ENCODE results near the gene LINC00237. TPM values are rescaled to one million over a fixed set of nuclear protein-coding genes. Genes with fewer than 3 reads are reported as not detected.

The LINC00237 gene
- total RNA-seq, 2 donors from 2014 or later: not detected

GRCh38 chr20:21092806-21093205 lies 13.4 kb downstream of the LINC00237 start:
- ATAC-seq (replicated peaks): no peak
- H3K36me3 Mint-ChIP-seq (ENCODE audit: low read depth): no peaks in the 10 kb centered on the region
- no peaks in the 10 kb centered on the region for H3K4me1 Mint-ChIP-seq
- no peaks in the 10 kb centered on the region for H3K9me3 Mint-ChIP-seq
- no peak overlapping the region for H3K4me3 Mint-ChIP-seq
- no peak overlapping the region for H3K27ac Mint-ChIP-seq
- peaks cover 80% of the 10 kb centered on the region for H3K27me3 Mint-ChIP-seq

- Mint-ChIP-seq H3K9me3 (no peaks in the 10 kb centered on the region), H3K27me3 (peaks cover 73% of the 10 kb centered on the region), H3K27ac (no peak overlapping the region), H3K36me3 (ENCODE audit: low read depth) (no peaks in the 10 kb centered on the region), H3K4me3 (no peak overlapping the region), H3K4me1 (no peaks in the 10 kb centered on the region)
- no peak for ATAC-seq (replicated peaks)
Observed at GRCh38 chr20:21090721-21091120, 15.4 kb downstream of the LINC00237 start.

- Mint-ChIP-seq H3K9me3 (no peaks in the 10 kb centered on the region), H3K4me3 (no peak overlapping the region), H3K36me3 (ENCODE audit: low read depth) (no peaks in the 10 kb centered on the region), H3K27me3 (peaks cover 74% of the 10 kb centered on the region), H3K4me1 (no peaks in the 10 kb centered on the region), H3K27ac (no peak overlapping the region)
- no peak for ATAC-seq (replicated peaks)
Observed at GRCh38 chr20:21090111-21090618, 16.0 kb downstream of the LINC00237 start.

- H3K36me3 Mint-ChIP-seq (ENCODE audit: low read depth): no peaks in the 10 kb centered on the region
- H3K4me1 Mint-ChIP-seq: no peaks in the 10 kb centered on the region
- no peaks in the 10 kb centered on the region for H3K9me3 Mint-ChIP-seq
- ATAC-seq (replicated peaks): no peak
- H3K4me3 Mint-ChIP-seq: no peak overlapping the region
- no peak overlapping the region for H3K27ac Mint-ChIP-seq
- peaks cover 76% of the 10 kb centered on the region for H3K27me3 Mint-ChIP-seq
Observed at GRCh38 chr20:21089391-21089790, 16.8 kb downstream of the LINC00237 start.

GRCh38 chr20:21087862-21088540 lies 18.2 kb downstream of the LINC00237 start:
- H3K9me3 Mint-ChIP-seq: no peaks in the 10 kb centered on the region
- no peak overlapping the region for H3K27ac Mint-ChIP-seq
- H3K36me3 Mint-ChIP-seq (ENCODE audit: low read depth): no peaks in the 10 kb centered on the region
- H3K27me3 Mint-ChIP-seq: peaks cover 70% of the 10 kb centered on the region
- H3K4me3 Mint-ChIP-seq: no peak overlapping the region
- no peak for ATAC-seq (replicated peaks)
- H3K4me1 Mint-ChIP-seq: no peaks in the 10 kb centered on the region

- no peaks in the 10 kb centered on the region for H3K36me3 Mint-ChIP-seq (ENCODE audit: low read depth)
- no peak overlapping the region for H3K27ac Mint-ChIP-seq
- H3K27me3 Mint-ChIP-seq: peaks cover 49% of the 10 kb centered on the region
- no peaks in the 10 kb centered on the region for H3K9me3 Mint-ChIP-seq
- H3K4me3 Mint-ChIP-seq: no peak overlapping the region
- no peaks in the 10 kb centered on the region for H3K4me1 Mint-ChIP-seq
- ATAC-seq (replicated peaks): no peak
Observed at GRCh38 chr20:21083825-21084325, 22.3 kb downstream of the LINC00237 start.

GRCh38 chr20:21082584-21082983 lies 23.6 kb downstream of the LINC00237 start:
- Mint-ChIP-seq H3K36me3 (ENCODE audit: low read depth) (no peaks in the 10 kb centered on the region), H3K27ac (no peak overlapping the region), H3K27me3 (peaks cover 47% of the 10 kb centered on the region), H3K4me1 (no peaks in the 10 kb centered on the region), H3K4me3 (no peak overlapping the region), H3K9me3 (no peaks in the 10 kb centered on the region)
- ATAC-seq (replicated peaks): no peak

GRCh38 chr20:21077809-21078345 lies 28.3 kb downstream of the LINC00237 start:
- Mint-ChIP-seq H3K9me3 (no peaks in the 10 kb centered on the region), H3K27me3 (peaks cover 33% of the 10 kb centered on the region)
- no peak for ATAC-seq (replicated peaks)

GRCh38 chr20:21076073-21076472 lies 30.1 kb downstream of the LINC00237 start:
- H3K27me3 Mint-ChIP-seq: peaks cover 25% of the 10 kb centered on the region

More at GRCh38 chr20:21077809-21078345, 28.3 kb downstream of the LINC00237 start:
- H3K27ac Mint-ChIP-seq: no peak overlapping the region
- H3K4me1 Mint-ChIP-seq: no peaks in the 10 kb centered on the region
- no peak overlapping the region for H3K4me3 Mint-ChIP-seq
- H3K36me3 Mint-ChIP-seq (ENCODE audit: low read depth): no peaks in the 10 kb centered on the region

GRCh38 chr20:21075471-21075870 lies 30.7 kb downstream of the LINC00237 start:
- H3K9me3 Mint-ChIP-seq: no peaks in the 10 kb centered on the region
- H3K4me1 Mint-ChIP-seq: no peaks in the 10 kb centered on the region
- H3K4me3 Mint-ChIP-seq: no peak overlapping the region
- H3K27ac Mint-ChIP-seq: no peak overlapping the region
- H3K36me3 Mint-ChIP-seq (ENCODE audit: low read depth): no peaks in the 10 kb centered on the region
- ATAC-seq (replicated peaks): no peak
- H3K27me3 Mint-ChIP-seq: peaks cover 24% of the 10 kb centered on the region

More at GRCh38 chr20:21076073-21076472, 30.1 kb downstream of the LINC00237 start:
- H3K36me3 Mint-ChIP-seq (ENCODE audit: low read depth): no peaks in the 10 kb centered on the region
- H3K9me3 Mint-ChIP-seq: no peaks in the 10 kb centered on the region
- no peak overlapping the region for H3K27ac Mint-ChIP-seq
- ATAC-seq (replicated peaks): no peak
- H3K4me1 Mint-ChIP-seq: no peaks in the 10 kb centered on the region
- no peak overlapping the region for H3K4me3 Mint-ChIP-seq

- Mint-ChIP-seq H3K36me3 (ENCODE audit: low read depth) (no peaks in the 10 kb centered on the region), H3K4me1 (no peaks in the 10 kb centered on the region), H3K4me3 (no peak overlapping the region), H3K9me3 (no peaks in the 10 kb centered on the region), H3K27me3 (peaks cover 22% of the 10 kb centered on the region), H3K27ac (no peak overlapping the region)
- ATAC-seq (replicated peaks): peak; percentile 79
Observed at GRCh38 chr20:21074605-21075336, 31.4 kb downstream of the LINC00237 start.

- no peaks in the 10 kb centered on the region for H3K9me3 Mint-ChIP-seq
- peaks cover 19% of the 10 kb centered on the region for H3K27me3 Mint-ChIP-seq
- no peak for ATAC-seq (replicated peaks)
- no peak overlapping the region for H3K4me3 Mint-ChIP-seq
- H3K36me3 Mint-ChIP-seq (ENCODE audit: low read depth): no peaks in the 10 kb centered on the region
- no peaks in the 10 kb centered on the region for H3K4me1 Mint-ChIP-seq
- H3K27ac Mint-ChIP-seq: no peak overlapping the region
Observed at GRCh38 chr20:21067255-21067654, 38.9 kb downstream of the LINC00237 start.

- H3K9me3 Mint-ChIP-seq: no peaks in the 10 kb centered on the region
- no peaks in the 10 kb centered on the region for H3K4me1 Mint-ChIP-seq
- H3K36me3 Mint-ChIP-seq (ENCODE audit: low read depth): no peaks in the 10 kb centered on the region
- no peak overlapping the region for H3K4me3 Mint-ChIP-seq
- no peak overlapping the region for H3K27ac Mint-ChIP-seq
- ATAC-seq (replicated peaks): no peak
- peaks cover 27% of the 10 kb centered on the region for H3K27me3 Mint-ChIP-seq
Observed at GRCh38 chr20:21064924-21065323, 41.2 kb downstream of the LINC00237 start.

GRCh38 chr20:21063276-21063675 lies 42.9 kb downstream of the LINC00237 start:
- H3K27ac Mint-ChIP-seq: no peak overlapping the region
- H3K27me3 Mint-ChIP-seq: peaks cover 31% of the 10 kb centered on the region
- no peaks in the 10 kb centered on the region for H3K4me1 Mint-ChIP-seq
- H3K4me3 Mint-ChIP-seq: no peak overlapping the region
- ATAC-seq (replicated peaks): no peak
- H3K36me3 Mint-ChIP-seq (ENCODE audit: low read depth): no peaks in the 10 kb centered on the region
- no peaks in the 10 kb centered on the region for H3K9me3 Mint-ChIP-seq
